MM.1S (cell line): ENCODE data around the gene ATP9A.

Experiments
- DNase-seq: peaks from one replicate; pipeline ENCODE4 v3.0.0-alpha.2; 2015
- H2AFZ ChIP-seq: fragments of 300-600 bp; sonication (generic); 2 replicates; pipeline ENCODE4 v1.6.0; 2016; ENCODE audit warnings: antibody characterized with exemption, low read length
- H3F3A ChIP-seq: fragments of 300-600 bp; sonication (generic); 2 replicates; pipeline ENCODE4 v1.6.1; 2016; ENCODE audit warnings: mild to moderate bottlenecking, antibody characterized with exemption, low read length, moderate library complexity, mixed read lengths; ENCODE audit not compliant: insufficient read depth
- H3K27ac ChIP-seq: fragments of 300-600 bp; sonication (generic); 2 replicates; pipeline ENCODE4 v1.5.1; 2016; ENCODE audit warnings: mild to moderate bottlenecking, low read length
- H3K27me3 ChIP-seq: fragments of 300-600 bp; sonication (generic); replicated peaks from 2 replicates; pipeline ENCODE4 v1.6.0; 2016; ENCODE audit warnings: low read length; ENCODE audit not compliant: insufficient read depth
- H3K36me3 ChIP-seq: fragments of 300-600 bp; sonication (generic); replicated peaks from 2 replicates; pipeline ENCODE4 v1.6.1; 2016; ENCODE audit warnings: mild to moderate bottlenecking, low read length, mixed read lengths; ENCODE audit not compliant: insufficient read depth
- H3K4me1 ChIP-seq: fragments of 300-600 bp; sonication (generic); 2 replicates; pipeline ENCODE4 v1.6.1; 2016; ENCODE audit warnings: low read length, mixed read lengths
- H3K4me2 ChIP-seq: fragments of 300-600 bp; sonication (generic); 2 replicates; pipeline ENCODE4 v1.6.0; 2016; ENCODE audit warnings: low read depth, low read length
- H3K4me3 ChIP-seq: fragments of 300-600 bp; sonication (generic); 2 replicates; pipeline ENCODE4 v1.5.1; 2016; ENCODE audit warnings: low read length, mixed read lengths
- H3K79me2 ChIP-seq: fragments of 300-600 bp; sonication (generic); 2 replicates; pipeline ENCODE4 v1.6.1; 2016; ENCODE audit warnings: mixed run types, low read length, mixed read lengths
- H3K9ac ChIP-seq: fragments of 300-600 bp; sonication (generic); 2 replicates; pipeline ENCODE4 v1.6.1; 2016; ENCODE audit warnings: low read length, mixed read lengths
- H3K9me2 ChIP-seq: fragments of 300-600 bp; sonication (generic); replicated peaks from 2 replicates; pipeline ENCODE4 v1.6.1; 2016; ENCODE audit warnings: mild to moderate bottlenecking, low read length, mixed read lengths; ENCODE audit not compliant: insufficient read depth
- H3K9me3 ChIP-seq: fragments of 300-600 bp; sonication (generic); replicated peaks from 2 replicates; pipeline ENCODE4 v1.6.1; 2016; ENCODE audit warnings: mild to moderate bottlenecking, low read length, mixed read lengths; ENCODE audit not compliant: insufficient read depth
- H4K20me1 ChIP-seq: fragments of 300-600 bp; sonication (generic); 2 replicates; pipeline ENCODE4 v1.6.1; 2016; ENCODE audit warnings: mild to moderate bottlenecking, low read length, moderate library complexity, mixed read lengths; ENCODE audit not compliant: insufficient read depth
- EZH2 ChIP-seq: fragments of 300-600 bp; sonication (generic); optimal IDR thresholded peaks from 2 replicates; pipeline ENCODE3; 2017; ENCODE audit warnings: low read depth, mild to moderate bottlenecking, antibody characterized with exemption, low read length, mixed read lengths
- EZH2phosphoT487 ChIP-seq: fragments of 300-600 bp; sonication (generic); IDR thresholded peaks from 2 replicates; pipeline ENCODE4 v1.6.1; 2018; ENCODE audit warnings: antibody characterized with exemption, low read length
- TF ChIP-seq, protein P1 (sequence below): fragments of 300-600 bp; sonication (generic); IDR thresholded peaks from 2 replicates; pipeline ENCODE4 v1.5.1; 2016; ENCODE audit warnings: antibody characterized with exemption, low read length, mixed read lengths

The ATP9A gene

DNA sequence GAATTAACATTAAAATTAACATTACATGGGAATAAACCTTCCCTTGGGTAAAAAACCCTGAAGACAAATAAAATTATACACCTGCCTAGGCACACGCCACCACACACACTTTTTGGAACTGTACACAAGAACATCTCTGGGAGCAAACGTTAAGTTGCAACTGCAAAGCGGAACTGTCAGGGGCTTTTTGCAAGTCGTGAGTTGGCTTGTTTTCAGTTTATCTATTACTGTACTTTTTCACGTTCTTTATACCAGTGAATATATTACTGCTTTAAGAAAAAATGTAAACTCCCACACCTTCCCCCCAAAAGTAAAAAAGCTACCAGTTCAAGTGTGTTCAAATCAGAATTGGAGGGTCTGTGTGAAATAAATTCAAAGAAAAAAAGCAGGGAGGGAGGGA lies 160.1 kb downstream of the ATP9A start:
- Histone ChIP-seq H3K79me2 (no peaks in the 10 kb centered on the region), H4K20me1 (no peaks in the 10 kb centered on the region), H3K4me3 (no peak overlapping the region), H3K4me1 (no peaks in the 10 kb centered on the region), H3K27me3 (no peaks in the 10 kb centered on the region), H3K27ac (no peak overlapping the region), H3K9me3 (no peaks in the 10 kb centered on the region), H3K9ac (no peak overlapping the region), H3K36me3 (no peaks in the 10 kb centered on the region), H3F3A (no peaks in the 10 kb centered on the region), H3K9me2 (no peaks in the 10 kb centered on the region), H3K4me2 (no peak overlapping the region), H2AFZ (no peak overlapping the region)
- TF ChIP-seq EZH2 (no peak), EZH2phosphoT487 (no peak)
- TF ChIP-seq, protein P1, sequence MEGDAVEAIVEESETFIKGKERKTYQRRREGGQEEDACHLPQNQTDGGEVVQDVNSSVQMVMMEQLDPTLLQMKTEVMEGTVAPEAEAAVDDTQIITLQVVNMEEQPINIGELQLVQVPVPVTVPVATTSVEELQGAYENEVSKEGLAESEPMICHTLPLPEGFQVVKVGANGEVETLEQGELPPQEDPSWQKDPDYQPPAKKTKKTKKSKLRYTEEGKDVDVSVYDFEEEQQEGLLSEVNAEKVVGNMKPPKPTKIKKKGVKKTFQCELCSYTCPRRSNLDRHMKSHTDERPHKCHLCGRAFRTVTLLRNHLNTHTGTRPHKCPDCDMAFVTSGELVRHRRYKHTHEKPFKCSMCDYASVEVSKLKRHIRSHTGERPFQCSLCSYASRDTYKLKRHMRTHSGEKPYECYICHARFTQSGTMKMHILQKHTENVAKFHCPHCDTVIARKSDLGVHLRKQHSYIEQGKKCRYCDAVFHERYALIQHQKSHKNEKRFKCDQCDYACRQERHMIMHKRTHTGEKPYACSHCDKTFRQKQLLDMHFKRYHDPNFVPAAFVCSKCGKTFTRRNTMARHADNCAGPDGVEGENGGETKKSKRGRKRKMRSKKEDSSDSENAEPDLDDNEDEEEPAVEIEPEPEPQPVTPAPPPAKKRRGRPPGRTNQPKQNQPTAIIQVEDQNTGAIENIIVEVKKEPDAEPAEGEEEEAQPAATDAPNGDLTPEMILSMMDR, result no peak
- no peak for DNase-seq

DNA sequence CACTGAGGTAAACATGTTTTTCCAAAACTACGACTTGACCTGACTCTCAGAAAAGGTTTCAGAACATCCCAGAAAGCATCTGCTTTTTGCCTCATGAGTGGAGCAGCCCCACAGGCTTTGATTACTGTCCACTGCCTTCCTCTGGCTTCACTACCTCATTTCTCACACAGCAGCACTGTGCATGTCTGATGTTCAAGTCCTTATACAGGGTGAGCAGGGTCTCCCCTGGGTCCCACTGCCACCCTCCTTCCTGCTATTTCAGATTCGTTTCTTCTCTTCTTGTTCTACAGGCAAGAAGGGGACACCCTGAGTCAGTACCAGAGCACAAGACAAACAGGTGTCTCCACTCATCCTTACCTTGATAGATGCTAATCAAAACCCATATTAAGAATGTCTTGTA lies 161.0 kb downstream of the ATP9A start:
- Histone ChIP-seq H3K4me1 (no peaks in the 10 kb centered on the region), H3K79me2 (no peaks in the 10 kb centered on the region), H2AFZ (no peak overlapping the region), H3K27me3 (no peaks in the 10 kb centered on the region), H3K9me2 (no peaks in the 10 kb centered on the region), H3K9me3 (no peaks in the 10 kb centered on the region), H4K20me1 (no peaks in the 10 kb centered on the region), H3K4me2 (no peak overlapping the region), H3K27ac (no peak overlapping the region), H3K9ac (no peak overlapping the region), H3K4me3 (no peak overlapping the region), H3F3A (no peaks in the 10 kb centered on the region), H3K36me3 (no peaks in the 10 kb centered on the region)
- DNase-seq, result no peak
- TF ChIP-seq EZH2phosphoT487 (no peak), EZH2 (no peak)
- TF ChIP-seq, protein P1, result no peak

DNA sequence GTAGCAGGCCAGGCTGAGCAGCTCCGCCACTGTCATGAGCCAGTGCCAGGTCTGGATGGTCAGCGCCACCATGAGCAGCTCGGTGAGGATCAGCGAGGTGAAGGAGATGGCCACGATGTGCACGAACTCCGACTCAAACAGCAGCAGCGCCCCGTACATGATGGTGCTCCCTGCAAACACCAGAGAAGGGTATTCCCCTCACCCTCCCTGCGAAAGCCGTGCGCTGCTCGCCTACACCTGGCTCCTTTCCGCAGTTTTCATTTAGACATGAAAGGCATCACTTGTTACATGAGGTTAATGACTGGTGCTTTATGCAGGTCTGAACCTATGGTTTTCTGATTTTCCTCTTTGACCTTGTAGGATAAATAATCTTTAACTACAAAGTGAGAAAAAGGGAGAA lies 163.3 kb downstream of the ATP9A start:
- Histone ChIP-seq H3K27ac (no peak overlapping the region), H3K36me3 (no peaks in the 10 kb centered on the region), H3K4me2 (no peak overlapping the region), H3K79me2 (no peaks in the 10 kb centered on the region), H3K9me3 (no peaks in the 10 kb centered on the region), H3K4me3 (no peak overlapping the region), H2AFZ (no peak overlapping the region), H3K9ac (no peak overlapping the region), H3K4me1 (no peaks in the 10 kb centered on the region), H3F3A (no peaks in the 10 kb centered on the region), H3K9me2 (no peaks in the 10 kb centered on the region), H4K20me1 (no peaks in the 10 kb centered on the region), H3K27me3 (no peaks in the 10 kb centered on the region)
- no peak for DNase-seq
- TF ChIP-seq, protein P1, result no peak
- TF ChIP-seq EZH2 (no peak), EZH2phosphoT487 (no peak)
